ENCODE data around the gene RAPGEFL1.
A peak's percentile ranks its signal among the peaks of the same experiment; 100 is the strongest.

GRCh38 chr17:40190197-40191021, 13.1 kb downstream of the RAPGEFL1 start:
- TF ChIP-seq CTCF (IDR thresholded peaks at IDR 0.05 in 4 of 5, conservative IDR thresholded peaks at IDR 0.05 in 1 of 5) (peak in 1 of 5 experiments; percentile 28), POLR2A (IDR thresholded peaks at IDR 0.05) (no peak)

Data from gastrocnemius medialis (tissue), 4 donors.